Measurements from ENCODE around the gene KCNK18.

GRCh38 chr10:117237401-117237991 lies 40.2 kb downstream of the KCNK18 start:
- TF ChIP-seq CTCF (IDR thresholded peaks at IDR 0.05) = no peak
- no peak for TF ChIP-seq POLR2A (IDR thresholded peaks at IDR 0.05)

Data from breast epithelium (tissue), 3 donors.